Hepatocyte (in vitro differentiated cells): ENCODE results near the gene BUB1. TPM values are rescaled to one million over a fixed set of nuclear protein-coding genes. Genes with fewer than 3 reads are reported as not detected.
"Not testable (repeated sequence)": the region's sequence is repeated elsewhere in the genome, so short reads cannot be mapped to it uniquely, and the experiment has no call there.

Experiments used
- DNase-seq: peaks from one replicate; pipeline ENCODE4 v3.0.0-alpha.2; 2016; ENCODE audit warnings: low spot score
- H2AFZ ChIP-seq: fragments of 200-600 bp; sonication (generic); 2 replicates; pipeline ENCODE4 v1.6.0; 2016; ENCODE audit warnings: antibody characterized with exemption, mild to moderate bottlenecking
- H3K27ac ChIP-seq: fragments of 200-600 bp; sonication (generic); 2 replicates; pipeline ENCODE4 v1.5.1; 2016; ENCODE audit warnings: mild to moderate bottlenecking
- H3K27me3 ChIP-seq: fragments of 200-600 bp; sonication (generic); 2 replicates; pipeline ENCODE4 v1.6.1; 2016
- H3K36me3 ChIP-seq: fragments of 200-600 bp; sonication (generic); replicated peaks from 2 replicates; pipeline ENCODE4 v1.5.1; 2016; ENCODE audit warnings: low read depth; ENCODE audit not compliant: insufficient read depth
- H3K4me1 ChIP-seq: fragments of 200-600 bp; sonication (generic); 2 replicates; pipeline ENCODE4 v1.5.1; 2016; ENCODE audit warnings: mild to moderate bottlenecking, moderate library complexity; ENCODE audit not compliant: insufficient read depth
- H3K4me2 ChIP-seq: fragments of 200-600 bp; sonication (generic); 2 replicates; pipeline ENCODE4 v1.6.0; 2016
- H3K4me3 ChIP-seq: fragments of 200-600 bp; sonication (generic); 2 replicates; pipeline ENCODE4 v1.5.1; 2016; ENCODE audit warnings: mild to moderate bottlenecking
- H3K79me2 ChIP-seq: fragments of 200-600 bp; sonication (generic); 2 replicates; pipeline ENCODE4 v1.6.0; 2017; ENCODE audit warnings: mild to moderate bottlenecking
- H3K9me2 ChIP-seq: fragments of 200-600 bp; sonication (generic); replicated peaks from 2 replicates; pipeline ENCODE4 v1.6.0; 2017; ENCODE audit warnings: mild to moderate bottlenecking; ENCODE audit not compliant: insufficient read depth
- H3K9me3 ChIP-seq: fragments of 200-600 bp; sonication (generic); 2 replicates; pipeline ENCODE4 v1.5.1; 2016; ENCODE audit warnings: low read depth, mild to moderate bottlenecking
- H4K20me1 ChIP-seq: fragments of 200-600 bp; sonication (generic); 2 replicates; pipeline ENCODE4 v1.6.0; 2016; ENCODE audit warnings: mild to moderate bottlenecking; ENCODE audit not compliant: insufficient read depth, poor library complexity, severe bottlenecking
- EZH2 ChIP-seq: fragments of 200-600 bp; sonication (generic); IDR thresholded peaks from 2 replicates; pipeline ENCODE4 v1.6.1; 2016; ENCODE audit warnings: antibody characterized with exemption, mild to moderate bottlenecking, borderline replicate concordance
- EZH2phosphoT487 ChIP-seq: fragments of 200-600 bp; sonication (generic); IDR thresholded peaks from one replicate; pipeline ENCODE4 v1.6.1; 2018; ENCODE audit warnings: antibody characterized with exemption, mild to moderate bottlenecking, low read depth, moderate library complexity; ENCODE audit not compliant: unreplicated experiment, severe bottlenecking
- WGBS: methylation state at CpG from one replicate; pipeline ENCODE4 v1.1.6; 2016; ENCODE audit warnings: low lambda C conversion rate; ENCODE audit errors: missing lambda C conversion rate; 5-methylcytosine and 5-hydroxymethylcytosine counted together
- polyA plus RNA-seq: library from polyadenylated mRNA; unstranded; fragments of >200 nt; fragmentation: Nextera tagmentation; extraction: Ambion mirVana; gene quantifications from 2 replicates; pipeline ENCODE4 v1.2.1, GENCODE V29; 2016
- total RNA-seq: library from RNA; depleted of rRNA; stranded (reverse); fragments of >200 nt; gene quantifications from 2 replicates; pipeline ENCODE4 v1.2.3, GENCODE V29; 2014
- TF ChIP-seq, protein P1 (sequence below): fragments of 200-600 bp; sonication (generic); IDR thresholded peaks from 2 replicates; pipeline ENCODE4 v1.5.1; 2016; ENCODE audit warnings: antibody characterized with exemption, mild to moderate bottlenecking; ENCODE audit not compliant: poor library complexity

Gene BUB1
- total and polyA plus RNA-seq, 2 experiments from 2014 or later, result 5.8 to 12.4 TPM

DNA sequence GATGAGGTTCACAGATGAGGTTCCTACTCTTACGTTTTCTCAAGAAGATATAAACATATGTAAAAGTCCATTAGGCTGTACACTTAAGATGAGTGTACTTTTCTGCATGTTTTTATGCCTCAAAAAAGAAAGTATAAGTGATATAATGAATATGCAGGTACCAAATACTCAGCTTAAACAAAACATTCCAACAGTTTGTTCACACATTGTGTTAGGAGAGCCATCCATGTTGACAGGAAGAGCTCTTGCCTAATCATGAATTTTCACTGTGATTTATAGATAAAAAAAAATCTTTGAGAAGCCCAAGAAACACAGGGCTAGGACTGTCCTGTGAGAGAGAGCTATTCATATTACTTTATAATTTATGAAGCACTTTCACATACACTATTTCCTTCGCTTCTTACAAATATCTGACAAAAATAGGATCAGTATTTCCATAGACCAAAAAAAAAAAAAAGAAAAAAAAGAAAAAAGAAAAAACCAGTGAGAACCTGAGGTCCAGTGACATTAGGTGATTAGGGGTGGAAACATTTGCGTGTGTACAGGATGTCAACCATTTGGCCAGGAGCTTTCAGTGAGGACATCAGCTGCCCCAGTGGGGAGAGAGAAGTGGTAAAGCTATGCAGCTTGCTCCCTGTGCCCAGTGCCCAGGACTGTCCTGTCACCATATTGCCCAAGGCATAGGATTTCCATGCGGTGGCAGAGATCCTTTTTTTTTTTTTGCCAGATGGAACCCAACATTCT is 38.7 kb downstream of the BUB1 start:
- Histone ChIP-seq H3K79me2 (no peaks in the 10 kb centered on the region), H3K4me2 (no peak overlapping the region), H4K20me1 (no peaks in the 10 kb centered on the region), H3K36me3 (no peaks in the 10 kb centered on the region), H3K27ac (no peak overlapping the region), H3K27me3 (no peaks in the 10 kb centered on the region), H3K4me1 (no peaks in the 10 kb centered on the region), H3K9me3 (no peaks in the 10 kb centered on the region), H3K4me3 (no peak overlapping the region), H3K9me2 (no peaks in the 10 kb centered on the region), H2AFZ (no peak overlapping the region)
- TF ChIP-seq EZH2phosphoT487 (no peak), EZH2 (no peak)
- TF ChIP-seq, protein P1, sequence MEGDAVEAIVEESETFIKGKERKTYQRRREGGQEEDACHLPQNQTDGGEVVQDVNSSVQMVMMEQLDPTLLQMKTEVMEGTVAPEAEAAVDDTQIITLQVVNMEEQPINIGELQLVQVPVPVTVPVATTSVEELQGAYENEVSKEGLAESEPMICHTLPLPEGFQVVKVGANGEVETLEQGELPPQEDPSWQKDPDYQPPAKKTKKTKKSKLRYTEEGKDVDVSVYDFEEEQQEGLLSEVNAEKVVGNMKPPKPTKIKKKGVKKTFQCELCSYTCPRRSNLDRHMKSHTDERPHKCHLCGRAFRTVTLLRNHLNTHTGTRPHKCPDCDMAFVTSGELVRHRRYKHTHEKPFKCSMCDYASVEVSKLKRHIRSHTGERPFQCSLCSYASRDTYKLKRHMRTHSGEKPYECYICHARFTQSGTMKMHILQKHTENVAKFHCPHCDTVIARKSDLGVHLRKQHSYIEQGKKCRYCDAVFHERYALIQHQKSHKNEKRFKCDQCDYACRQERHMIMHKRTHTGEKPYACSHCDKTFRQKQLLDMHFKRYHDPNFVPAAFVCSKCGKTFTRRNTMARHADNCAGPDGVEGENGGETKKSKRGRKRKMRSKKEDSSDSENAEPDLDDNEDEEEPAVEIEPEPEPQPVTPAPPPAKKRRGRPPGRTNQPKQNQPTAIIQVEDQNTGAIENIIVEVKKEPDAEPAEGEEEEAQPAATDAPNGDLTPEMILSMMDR, result no peak
- WGBS, result 96% methylated on average over 4 of the region's 4 CpGs
- no peak for DNase-seq

DNA sequence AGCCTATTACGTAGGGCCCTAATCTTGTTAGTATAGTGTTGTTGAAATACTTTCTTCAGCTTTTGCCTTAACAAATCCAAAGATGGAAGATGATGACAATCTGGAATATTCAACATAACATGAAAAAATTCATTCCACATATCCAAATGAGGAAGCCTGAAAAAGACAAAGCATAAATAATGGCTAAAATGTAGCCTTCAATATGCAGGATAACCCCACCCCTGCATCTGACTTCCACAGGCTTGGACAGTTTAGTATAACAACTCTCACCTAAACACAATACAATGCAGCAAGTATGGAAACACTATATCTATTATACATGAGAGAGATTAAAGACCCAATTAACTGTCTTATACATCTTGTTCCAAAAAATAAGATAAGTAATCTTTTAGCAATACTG is 39.9 kb downstream of the BUB1 start:
- H3K9me3 ChIP-seq, result no peaks in the 10 kb centered on the region
- no peaks in the 10 kb centered on the region for H3K27me3 ChIP-seq
- H3K4me2 ChIP-seq, result no peak overlapping the region
- H3K36me3 ChIP-seq, result no peaks in the 10 kb centered on the region
- H4K20me1 ChIP-seq, result no peaks in the 10 kb centered on the region
- H3K4me3 ChIP-seq, result no peak overlapping the region
- H2AFZ ChIP-seq, result no peak overlapping the region
- 100% methylated on average over 1 of the region's 1 CpG for WGBS
- no peak overlapping the region for H3K27ac ChIP-seq
- no peaks in the 10 kb centered on the region for H3K9me2 ChIP-seq
- TF ChIP-seq EZH2 (no peak), EZH2phosphoT487 (no peak)
- TF ChIP-seq, protein P1, result no peak
- no peak for DNase-seq
- H3K4me1 ChIP-seq, result no peaks in the 10 kb centered on the region
- H3K79me2 ChIP-seq, result no peaks in the 10 kb centered on the region

DNA sequence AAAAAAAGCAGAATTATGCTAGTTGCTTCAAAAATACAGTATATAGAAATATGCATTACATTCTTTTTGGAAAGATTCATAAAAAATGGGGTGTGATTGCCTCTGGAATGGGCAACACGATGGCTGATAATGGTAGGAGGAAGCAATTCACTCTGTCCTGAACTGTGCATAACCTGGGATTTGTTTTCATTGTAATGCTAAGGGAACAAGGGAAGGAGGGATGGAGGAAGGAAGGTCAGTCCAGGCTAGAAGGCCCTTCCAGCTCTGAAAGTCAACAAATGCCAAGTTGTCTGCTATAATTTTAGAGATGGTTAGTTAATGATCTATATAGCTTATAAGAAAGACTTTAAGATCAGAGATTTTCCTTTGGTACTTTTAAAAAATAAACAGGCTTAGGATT is 40.8 kb downstream of the BUB1 start:
- WGBS, result 88% methylated on average over 1 of the region's 1 CpG

DNA sequence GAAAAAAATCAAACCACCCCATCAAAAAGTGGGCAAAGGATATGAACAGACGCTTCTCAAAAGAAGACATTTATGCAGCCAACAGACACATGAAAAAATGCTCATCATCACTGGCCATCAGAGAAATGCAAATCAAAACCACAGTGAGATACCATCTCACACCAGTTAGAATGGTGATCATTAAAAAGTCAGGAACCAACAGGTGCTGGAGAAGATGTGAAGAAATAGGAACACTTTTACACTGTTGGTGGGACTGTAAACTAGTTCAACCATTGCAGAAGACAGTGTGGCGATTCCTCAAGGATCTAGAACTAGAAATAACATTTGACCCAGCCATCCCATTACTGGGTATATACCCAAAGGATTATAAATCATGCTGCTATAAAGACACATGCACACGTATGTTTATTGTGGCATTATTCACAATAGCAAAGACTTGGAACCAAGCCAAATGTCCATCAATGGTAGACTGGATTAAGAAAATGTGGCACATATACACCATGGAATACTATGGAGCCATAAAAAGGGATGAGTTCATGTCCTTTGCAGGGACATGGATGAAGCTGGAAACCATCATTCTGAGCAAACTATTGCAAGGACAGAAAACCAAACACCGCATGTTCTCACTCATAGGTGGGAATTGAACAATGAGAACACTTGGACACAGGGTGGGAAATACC is 41.8 kb downstream of the BUB1 start:
- H2AFZ ChIP-seq, H3K27me3 ChIP-seq, H3K9me2 ChIP-seq, H3K4me2 ChIP-seq, DNase-seq, H3K36me3 ChIP-seq, H3K4me1 ChIP-seq, H3K27ac ChIP-seq, H4K20me1 ChIP-seq, H3K79me2 ChIP-seq, H3K4me3 ChIP-seq, H3K9me3 ChIP-seq: not testable (repeated sequence)
- 97% methylated on average over 4 of the region's 4 CpGs for WGBS

More for the DNA sequence above, 40.8 kb downstream of the BUB1 start:
- Histone ChIP-seq H3K4me2 (no peak overlapping the region), H3K27me3 (no peaks in the 10 kb centered on the region), H2AFZ (no peak overlapping the region), H3K9me2 (no peaks in the 10 kb centered on the region), H3K4me3 (no peak overlapping the region), H3K79me2 (no peaks in the 10 kb centered on the region), H3K9me3 (no peaks in the 10 kb centered on the region), H3K4me1 (no peaks in the 10 kb centered on the region), H3K27ac (no peak overlapping the region), H4K20me1 (no peaks in the 10 kb centered on the region), H3K36me3 (no peaks in the 10 kb centered on the region)
- TF ChIP-seq, protein P1, result no peak
- TF ChIP-seq EZH2, result no peak
- TF ChIP-seq EZH2phosphoT487, result no peak
- DNase-seq, result no peak

DNA sequence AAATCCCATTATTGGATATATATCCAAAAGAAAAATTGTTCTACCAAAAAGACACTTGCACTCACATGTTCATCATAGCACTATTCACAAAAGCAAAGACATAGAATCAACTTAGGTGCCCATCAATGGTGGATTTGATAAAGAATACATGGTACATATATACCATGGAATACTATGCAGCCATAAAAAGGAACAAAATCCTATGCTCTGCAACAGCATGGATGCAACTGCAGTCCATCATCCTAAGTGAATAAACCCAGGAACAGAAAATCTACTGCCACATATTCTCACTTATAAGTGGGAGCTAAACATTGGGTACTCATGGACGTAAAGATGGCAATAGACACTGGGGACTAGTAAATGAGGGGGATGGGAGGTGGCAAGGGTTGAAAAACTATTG is 50.5 kb downstream of the BUB1 start:
- not testable (repeated sequence) for H3K4me3 ChIP-seq, H3K4me1 ChIP-seq, H3K27ac ChIP-seq, H3K27me3 ChIP-seq, DNase-seq, H3K9me3 ChIP-seq, H3K4me2 ChIP-seq, H3K79me2 ChIP-seq, H2AFZ ChIP-seq, H3K36me3 ChIP-seq, H4K20me1 ChIP-seq, H3K9me2 ChIP-seq
- 96% methylated on average over 1 of the region's 1 CpG for WGBS

DNA sequence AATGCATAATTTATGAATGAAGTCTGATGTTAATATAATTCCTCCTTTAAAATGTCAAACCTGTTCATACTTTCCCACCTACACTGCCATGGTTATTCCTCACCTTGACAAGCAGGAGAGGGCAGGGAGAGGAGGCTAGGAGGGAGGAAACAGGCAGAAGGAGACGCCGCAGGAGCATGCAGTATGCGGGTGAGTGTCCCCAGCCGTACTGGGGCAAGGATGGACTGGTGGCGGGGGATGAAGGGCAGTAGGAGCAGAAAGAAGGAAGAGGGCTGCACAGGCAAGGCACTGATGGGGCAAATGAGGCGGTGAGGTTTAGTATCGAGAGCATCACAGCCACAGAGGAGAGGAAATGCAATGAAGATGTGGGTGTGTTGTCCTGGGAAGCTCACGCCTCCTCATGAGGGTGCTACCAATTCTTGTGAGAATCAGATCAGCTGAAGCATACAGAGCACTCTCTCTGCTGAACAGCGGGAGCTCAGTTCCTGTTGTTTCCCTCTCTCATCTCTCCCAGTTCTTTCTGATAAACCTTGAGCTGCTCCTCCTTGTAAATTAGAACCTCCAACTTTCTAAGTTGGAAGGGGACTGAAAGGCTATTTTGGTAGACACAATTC is 58.4 kb downstream of the BUB1 start:
- H3K9me3 ChIP-seq, H3K36me3 ChIP-seq, H3K4me1 ChIP-seq, H3K79me2 ChIP-seq, H2AFZ ChIP-seq, H4K20me1 ChIP-seq, H3K27me3 ChIP-seq, H3K27ac ChIP-seq, H3K9me2 ChIP-seq, DNase-seq, H3K4me3 ChIP-seq, H3K4me2 ChIP-seq: not testable (repeated sequence)
- 36% methylated on average over 2 of the region's 9 CpGs for WGBS
